Hepatocyte (in vitro differentiated cells): ENCODE results near the gene SNAP29.
"Not testable (repeated sequence)": the region's sequence is repeated elsewhere in the genome, so short reads cannot be mapped to it uniquely, and the experiment has no call there.

Experiments used
- CTCF ChIP-seq: fragments of 200-600 bp; sonication (generic); IDR thresholded peaks from 2 replicates; pipeline ENCODE4 v1.5.1; 2016; ENCODE audit warnings: antibody characterized with exemption, mild to moderate bottlenecking; ENCODE audit not compliant: poor library complexity
- EZH2 ChIP-seq: fragments of 200-600 bp; sonication (generic); IDR thresholded peaks from 2 replicates; pipeline ENCODE4 v1.6.1; 2016; ENCODE audit warnings: antibody characterized with exemption, mild to moderate bottlenecking, borderline replicate concordance
- EZH2phosphoT487 ChIP-seq: fragments of 200-600 bp; sonication (generic); IDR thresholded peaks from one replicate; pipeline ENCODE4 v1.6.1; 2018; ENCODE audit warnings: antibody characterized with exemption, mild to moderate bottlenecking, low read depth, moderate library complexity; ENCODE audit not compliant: unreplicated experiment, severe bottlenecking

GRCh38 chr22:20930435-20930834 lies 71.6 kb downstream of the SNAP29 start:
- TF ChIP-seq CTCF, EZH2, EZH2phosphoT487: not testable (repeated sequence)
